Right renal cortex interstitium (tissue), 3 donors: ENCODE data around the gene POU2AF3. TPM values are rescaled to one million over a fixed set of nuclear protein-coding genes. Genes with fewer than 3 reads are reported as not detected.

Experiments
- DNase-seq, 3 donors: peaks; one replicate each; pipeline ENCODE4 v3.0.0-alpha.2; 2013; ENCODE audit warnings: low read depth in 3 of 3, low spot score in 2 of 3
- polyA plus RNA-seq, 3 donors: library from polyadenylated mRNA; unstranded; fragments of 120-200 nt; gene quantifications; one replicate each; pipeline ENCODE4 v1.2.1, GENCODE V29; 2013; ENCODE audit not compliant: insufficient read length in 3 of 3

Gene POU2AF3
- polyA plus RNA-seq, 3 donors, result 7.7 to 9.1 (median 8.9) TPM

DNA sequence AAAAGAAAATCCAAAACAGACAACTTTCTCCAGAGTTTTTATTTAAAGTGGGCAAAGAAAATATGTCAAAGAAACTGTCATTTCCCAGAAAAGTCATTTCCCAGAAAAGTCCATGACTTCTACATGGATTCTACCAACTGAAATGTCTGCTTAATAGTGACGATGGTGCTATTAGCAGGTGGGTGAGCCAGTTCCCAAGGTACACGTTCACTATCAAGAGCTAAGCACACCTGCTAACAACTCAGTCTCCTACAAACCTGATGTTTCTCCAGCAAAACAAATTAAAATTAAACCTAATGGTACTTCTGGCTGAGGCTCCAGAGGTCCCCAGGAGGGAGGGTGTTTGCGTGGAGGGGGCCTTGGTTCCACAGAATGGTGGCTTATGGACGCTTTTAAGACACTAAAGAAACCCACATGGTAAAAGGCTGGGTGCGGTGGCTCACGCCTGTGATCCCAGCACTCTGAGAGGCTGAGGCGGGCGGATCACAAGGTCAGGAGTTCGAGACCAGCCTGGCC lies 53.9 kb downstream of the POU2AF3 start:
- no peak for DNase-seq

DNA sequence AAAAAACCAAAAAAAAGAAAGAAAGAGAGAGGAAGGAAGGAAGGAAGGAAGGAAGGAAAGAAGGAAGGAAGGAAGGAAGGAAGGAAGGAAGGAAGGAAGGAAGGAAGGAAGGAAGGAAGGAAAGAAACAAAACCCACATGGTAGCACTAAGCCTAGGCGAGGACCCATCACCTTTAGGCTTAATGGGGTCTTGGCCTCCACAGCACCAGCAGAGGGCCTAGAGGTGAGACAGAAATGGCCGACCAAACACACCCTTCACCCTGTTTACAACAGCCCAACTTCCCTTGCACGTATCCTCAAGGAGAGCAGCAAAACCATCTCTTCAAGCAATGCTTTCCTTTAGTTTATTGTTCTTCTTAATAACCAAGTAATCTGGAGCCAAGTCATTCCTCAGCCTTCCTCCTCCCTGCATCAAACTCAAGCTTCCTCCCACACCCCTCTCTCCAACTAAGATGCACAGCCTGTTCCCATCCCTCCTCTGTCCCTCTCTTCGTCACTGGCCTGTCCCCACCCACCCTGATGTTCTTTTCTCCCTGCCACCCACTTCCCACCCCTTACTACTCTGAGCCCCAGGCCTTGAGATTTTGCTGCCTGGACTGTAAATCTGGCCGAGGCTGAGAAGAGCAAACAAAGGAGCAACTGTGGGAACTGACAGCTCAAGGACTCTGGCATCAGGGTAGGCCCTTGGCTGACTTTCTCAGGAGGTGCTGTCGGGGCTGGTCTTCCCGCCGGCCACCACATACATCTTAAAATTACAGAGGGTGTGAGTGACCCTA lies 54.8 kb downstream of the POU2AF3 start:
- no peak for DNase-seq

DNA sequence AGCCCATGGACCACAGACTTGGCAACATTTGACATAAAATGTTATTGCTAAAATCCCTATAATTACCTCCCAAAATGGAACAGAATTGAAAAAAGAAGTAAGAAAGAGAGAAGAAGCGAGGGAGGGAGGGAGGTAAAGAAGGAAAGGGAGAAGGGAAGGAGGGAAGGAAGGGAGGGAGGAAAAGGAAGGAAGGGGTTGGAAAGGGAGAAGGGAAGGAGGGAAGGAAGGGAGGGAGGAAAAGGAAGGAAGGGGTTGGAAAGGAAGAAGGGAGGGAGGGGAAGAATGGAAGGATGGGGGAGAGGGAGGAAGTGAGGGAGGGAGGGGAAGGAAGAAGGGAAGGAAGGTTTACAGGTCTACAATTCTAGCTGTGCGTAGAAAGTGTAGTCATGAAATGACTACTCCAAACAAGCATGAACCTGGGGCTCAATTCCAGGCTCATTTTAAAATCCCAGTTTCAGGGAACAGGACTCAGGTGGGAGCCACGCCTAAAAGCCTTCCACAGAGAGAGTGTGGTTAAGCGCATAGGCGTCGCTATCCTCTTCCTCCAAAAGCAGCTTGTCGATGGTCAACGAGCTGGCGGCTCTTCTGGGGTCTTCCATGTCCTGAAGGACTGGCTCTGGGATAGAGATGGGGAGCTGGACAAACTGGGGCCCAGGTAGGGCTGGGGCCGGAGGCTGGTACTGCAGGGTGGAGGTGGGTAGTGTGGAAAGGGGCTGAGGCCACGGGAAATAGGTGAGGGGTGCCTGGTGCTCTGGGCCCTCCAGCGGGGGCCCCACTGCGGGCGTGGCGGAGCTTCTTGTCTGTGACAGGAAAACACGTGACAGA lies 55.6 kb downstream of the POU2AF3 start:
- DNase-seq, result no peak

DNA sequence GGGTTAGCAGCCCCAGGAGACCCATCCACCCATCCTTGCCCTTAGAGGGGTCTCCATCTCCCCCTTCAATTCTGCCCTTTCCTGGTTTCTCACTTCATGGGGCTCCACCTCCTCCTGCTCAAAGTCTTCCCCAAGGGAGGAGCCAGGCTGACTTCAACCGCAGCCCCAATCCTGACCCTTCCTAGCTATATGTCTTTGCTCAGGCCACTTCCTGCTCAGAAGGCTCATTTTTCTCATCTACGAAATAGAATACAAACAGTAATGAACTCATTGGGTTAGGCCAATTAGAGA lies 56.2 kb downstream of the POU2AF3 start:
- DNase-seq, result no peak

DNA sequence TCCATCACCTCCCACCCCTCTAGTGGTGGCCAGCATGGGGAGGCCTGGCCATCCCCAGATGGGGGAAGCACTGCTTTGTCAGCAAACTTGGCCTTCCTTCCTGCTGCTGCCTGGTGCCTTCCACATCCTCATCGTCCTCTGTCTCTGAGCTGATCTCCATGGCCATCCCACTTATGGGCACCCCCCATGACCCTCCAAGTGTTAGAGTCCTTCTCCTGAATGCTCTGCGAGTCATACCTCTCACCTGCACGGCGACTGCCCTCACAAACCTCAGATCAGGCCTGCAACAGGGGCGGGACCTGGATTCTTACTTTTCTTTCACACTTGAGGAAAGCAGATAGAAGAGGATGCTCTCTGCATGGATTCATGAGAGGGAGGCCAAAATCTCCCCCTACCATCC lies 56.8 kb downstream of the POU2AF3 start:
- no peak for DNase-seq

DNA sequence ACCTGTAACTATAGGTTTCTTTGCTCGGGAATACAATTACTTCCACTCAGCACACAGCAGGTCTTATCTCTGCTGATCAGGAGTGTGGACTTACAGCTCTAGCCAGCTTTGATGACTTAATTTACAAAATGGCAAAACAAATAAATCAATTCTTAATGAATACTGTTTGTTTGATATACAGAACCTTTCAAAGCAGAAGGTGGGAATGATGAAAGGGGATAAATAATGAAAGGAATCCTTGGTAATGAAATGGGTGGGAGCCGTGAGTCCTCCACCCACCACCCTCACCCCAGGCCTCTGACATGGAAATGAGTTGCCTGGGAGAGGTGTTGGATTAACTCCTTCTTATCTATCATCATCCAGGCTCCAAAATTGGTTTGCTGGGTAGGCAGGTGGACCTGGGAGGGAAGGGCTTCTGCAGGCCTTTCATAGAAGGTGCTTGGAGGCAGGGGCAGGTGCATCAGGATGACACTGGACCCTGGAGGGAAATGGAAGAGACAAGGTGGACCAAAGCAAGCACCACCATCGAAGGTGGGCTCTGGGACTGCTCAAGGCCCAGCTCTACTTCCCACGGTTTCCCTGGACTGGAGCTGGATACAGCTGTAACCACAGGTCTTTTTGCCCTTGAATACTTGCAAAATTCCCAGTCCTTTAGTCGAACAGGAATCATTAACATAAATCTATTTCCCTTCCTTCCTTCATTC lies 57.8 kb downstream of the POU2AF3 start:
- no peak for DNase-seq

DNA sequence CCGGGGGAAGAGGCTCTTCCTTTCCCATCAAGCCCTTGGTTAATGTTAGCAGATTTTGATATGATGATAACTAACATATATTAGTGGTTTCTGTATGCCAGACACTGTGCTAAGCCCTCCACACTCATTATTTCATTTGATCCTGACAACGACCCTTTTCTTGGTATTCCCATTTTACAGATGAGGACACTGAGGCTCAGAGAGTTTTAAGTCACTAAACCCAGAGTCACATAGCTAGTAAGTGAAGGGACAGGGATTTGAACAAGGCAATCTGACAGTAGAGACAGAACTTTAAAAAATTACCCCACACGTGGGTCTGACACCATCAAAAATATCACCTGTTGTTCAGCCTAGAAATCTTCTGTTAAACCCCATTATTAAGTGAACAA lies 58.3 kb downstream of the POU2AF3 start:
- DNase-seq, result no peak

DNA sequence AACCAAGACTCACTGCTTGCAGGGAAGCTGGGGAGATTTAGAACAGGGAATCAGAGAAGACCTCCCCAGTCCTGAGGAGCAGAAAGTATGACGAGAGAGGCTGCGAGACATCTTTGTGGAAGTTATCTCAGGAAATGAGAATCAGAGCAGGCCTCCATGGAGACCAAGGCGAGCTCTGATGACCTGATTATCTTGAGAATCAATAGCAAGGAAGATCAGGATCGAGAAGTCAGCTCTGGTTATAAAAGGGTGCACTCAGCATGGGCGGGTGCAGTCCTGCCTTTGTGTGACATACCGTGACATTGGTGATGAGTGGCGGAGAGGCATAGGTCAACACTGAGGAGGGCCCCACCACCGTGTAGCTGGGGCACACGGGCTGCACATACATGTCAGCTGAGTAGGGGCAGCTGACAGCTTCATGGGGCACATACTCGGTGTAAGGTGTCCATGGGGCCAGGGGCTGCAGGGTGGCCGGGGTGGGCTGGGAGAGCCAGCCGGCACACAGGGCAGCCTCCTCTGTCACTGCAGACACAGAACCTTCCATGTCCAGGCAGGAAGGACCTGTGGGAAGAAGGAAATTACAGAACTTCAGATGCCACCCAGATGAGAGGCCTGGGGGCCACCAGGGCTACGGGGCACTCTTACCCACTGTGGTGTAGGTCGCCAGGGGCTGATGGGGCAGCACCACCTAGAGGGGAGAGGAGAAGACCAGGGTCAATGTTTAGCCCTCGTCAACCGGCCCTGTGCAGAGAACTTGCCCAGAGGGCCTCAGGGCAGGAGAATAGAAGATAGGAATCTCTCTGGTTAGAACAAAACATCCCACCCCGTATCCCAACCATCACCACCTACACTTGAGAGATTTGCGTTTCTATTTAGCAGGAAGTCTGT lies 59.0 kb downstream of the POU2AF3 start:
- no peak for DNase-seq

Other genes with a start within 250 kb of the POU2AF3 start
- gene POU2AF2, start 52.8 kb upstream of the POU2AF3 start, polyA plus RNA-seq, result not detected
- gene POU2AF1, start 80.7 kb downstream of the POU2AF3 start, polyA plus RNA-seq, result 1 to 10 TPM in 2 of 3 donors, under 1 TPM in 1; 0.61 to 1.4 (median 1.1) TPM
- gene BTG4, start 213.8 kb downstream of the POU2AF3 start, polyA plus RNA-seq, result not detected
- gene HOATZ, start 216.2 kb downstream of the POU2AF3 start, polyA plus RNA-seq, result under 1 TPM; 0.08 to 0.22 (median 0.13) TPM
- 1 to 10 TPM; 6.6 to 7.8 (median 7.0) TPM for gene LAYN, start 242.2 kb downstream of the POU2AF3 start, polyA plus RNA-seq